Measurements from ENCODE around the gene NTRK3. TPM values are rescaled to one million over a fixed set of nuclear protein-coding genes. Genes with fewer than 3 reads are reported as not detected.

Gene NTRK3
- total and polyA plus RNA-seq, 2 of the 8 experiments (the other 6 are each of a cell fraction or from before 2014, with no cell fraction given), result 4.5 to 6.8 TPM

- TF ChIP-seq TBP (IDR thresholded peaks at IDR 0.05; ENCODE audit: low read depth, low read length), result no peak
These were observed 207.8 kb downstream of the NTRK3 start (continued) for GRCh38 chr15:88048755-88049154.
